ENCODE data around the gene VEZF1. TPM values are rescaled to one million over a fixed set of nuclear protein-coding genes. Genes with fewer than 3 reads are reported as not detected.

The VEZF1 gene, protein sequence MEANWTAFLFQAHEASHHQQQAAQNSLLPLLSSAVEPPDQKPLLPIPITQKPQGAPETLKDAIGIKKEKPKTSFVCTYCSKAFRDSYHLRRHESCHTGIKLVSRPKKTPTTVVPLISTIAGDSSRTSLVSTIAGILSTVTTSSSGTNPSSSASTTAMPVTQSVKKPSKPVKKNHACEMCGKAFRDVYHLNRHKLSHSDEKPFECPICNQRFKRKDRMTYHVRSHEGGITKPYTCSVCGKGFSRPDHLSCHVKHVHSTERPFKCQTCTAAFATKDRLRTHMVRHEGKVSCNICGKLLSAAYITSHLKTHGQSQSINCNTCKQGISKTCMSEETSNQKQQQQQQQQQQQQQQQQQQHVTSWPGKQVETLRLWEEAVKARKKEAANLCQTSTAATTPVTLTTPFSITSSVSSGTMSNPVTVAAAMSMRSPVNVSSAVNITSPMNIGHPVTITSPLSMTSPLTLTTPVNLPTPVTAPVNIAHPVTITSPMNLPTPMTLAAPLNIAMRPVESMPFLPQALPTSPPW
- polyA plus RNA-seq (ENCODE audit: low read depth in 6 of 6) = 10 to 100 TPM; 39.6 to 58.2 (median 50.6) TPM

DNA sequence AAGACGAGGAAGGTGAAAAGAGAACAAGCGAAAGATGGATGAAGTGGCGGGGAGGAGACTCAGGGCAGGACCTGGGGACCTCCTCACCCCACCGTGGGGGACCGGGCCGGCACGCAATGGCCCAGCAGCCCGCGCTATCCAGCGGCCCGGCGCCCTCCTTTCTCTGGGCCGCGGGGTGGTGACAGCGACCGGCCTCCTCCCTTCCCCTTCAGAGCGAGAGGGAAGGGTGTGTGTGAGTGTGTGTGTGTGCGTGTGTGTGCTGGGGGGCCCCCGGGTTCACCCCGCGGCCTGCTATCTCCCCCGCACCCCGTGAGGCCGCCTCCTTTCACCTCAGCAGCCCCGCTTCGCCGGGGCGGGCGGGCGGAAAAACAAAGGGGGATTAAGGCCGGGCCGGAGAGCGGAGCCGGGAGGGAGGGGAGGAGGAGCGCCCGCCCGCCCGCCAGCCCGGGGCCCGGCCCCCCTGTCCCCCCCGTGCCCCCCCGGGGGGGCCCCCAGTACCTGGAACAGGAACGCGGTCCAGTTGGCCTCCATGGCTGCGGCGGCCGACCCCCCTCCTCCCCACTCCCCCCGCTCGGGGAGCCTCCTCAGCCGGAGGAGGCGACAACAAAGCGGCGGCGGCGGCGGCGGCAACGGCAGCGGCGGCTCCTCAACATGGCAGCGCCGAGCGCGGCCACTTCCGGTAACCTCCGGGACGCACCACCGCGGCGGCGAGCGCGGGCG is at the start of gene VEZF1:
Gene VEZF1, minus strand, starts transcription at position 674 of the 720 bp plus-strand sequence. Its CDS starts 143 bp downstream, at position 531.
- Mint-ChIP-seq H3K36me3 (peaks cover 0 to under 1% of the 10 kb centered on the region in 2 donors), H3K4me3 (peak within 1 kb of the TSS; percentile 90 to 98 (median 95)), H3K9me3 (no peaks in the 10 kb centered on the region), H3K27me3 (no peaks in the 10 kb centered on the region), H3K27ac (peak within 1 kb of the TSS; percentile 93 to 98 (median 96)), H3K4me1 (peaks cover 44 to 56% (median 54%) of the 10 kb centered on the region in 3 donors)
- DNase-seq (peak; percentile 76), ATAC-seq (ENCODE audit: low read depth in 2 of 2) (peak; percentile 75)

DNA sequence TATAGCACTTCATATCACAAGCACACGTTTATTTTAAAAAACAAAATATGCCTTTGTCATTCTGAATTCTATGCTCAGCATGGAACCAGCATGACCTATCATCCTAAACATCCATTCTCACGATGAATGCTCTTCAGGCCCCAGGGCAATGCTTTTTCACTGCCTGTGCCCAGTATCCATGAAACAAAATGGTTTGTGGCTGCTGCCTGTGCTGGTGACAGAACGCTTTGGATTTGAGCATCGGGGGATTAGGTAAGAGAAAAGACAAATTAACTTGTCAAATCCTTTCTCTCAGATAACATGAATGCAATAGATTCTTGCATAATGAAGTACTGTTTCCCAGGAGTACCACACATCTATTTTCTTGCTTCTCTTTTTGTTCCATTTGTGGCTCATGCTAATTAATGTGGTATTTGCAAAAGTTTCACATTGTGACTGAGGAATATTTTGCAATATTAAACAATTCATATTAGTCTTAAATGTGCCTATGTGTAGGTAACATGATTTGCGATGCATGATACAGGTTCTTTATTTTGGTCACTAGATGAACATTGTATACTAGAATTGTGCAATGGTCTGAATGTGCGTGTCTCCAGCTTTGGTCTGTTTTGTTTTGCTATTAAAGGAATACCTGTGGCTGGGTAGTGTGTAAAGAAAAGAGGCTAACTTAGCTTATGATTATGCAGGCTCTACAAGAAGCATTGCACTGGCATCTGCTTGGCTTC is 44.8 kb upstream of the VEZF1 start:
- Mint-ChIP-seq H3K4me1 (no peaks in the 10 kb centered on the region), H3K36me3 (peaks cover 0 to 2% of the 10 kb centered on the region in 2 donors), H3K27me3 (peaks cover 20 to 28% (median 22%) of the 10 kb centered on the region in 3 donors), H3K9me3 (peaks cover 0 to 1% (median 0%) of the 10 kb centered on the region in 7 donors), H3K4me3 (no peak overlapping the region), H3K27ac (no peak overlapping the region)
- DNase-seq (no peak), ATAC-seq (ENCODE audit: low read depth in 2 of 2) (no peak)

DNA sequence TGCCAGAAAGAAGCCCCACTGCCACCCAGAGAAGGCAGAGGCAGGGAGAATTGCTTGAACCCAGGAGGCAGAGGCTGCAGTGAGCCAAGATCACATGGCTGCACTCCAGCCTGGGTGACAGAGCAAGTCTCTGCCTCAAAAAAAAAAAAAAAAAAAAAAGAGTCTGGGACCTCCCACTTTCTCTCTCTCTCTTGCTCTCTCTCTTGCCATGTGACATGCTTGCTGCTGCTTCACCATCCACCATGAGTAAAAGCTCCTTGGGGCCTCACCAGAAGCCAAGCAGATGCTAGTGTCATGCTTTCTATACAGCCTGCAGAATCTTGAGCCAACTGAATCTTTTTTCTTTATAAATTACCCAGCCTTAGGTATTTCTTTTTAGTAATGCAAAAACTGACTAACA is 40.5 kb upstream of the VEZF1 start:
- Mint-ChIP-seq H3K4me3 (no peak overlapping the region), H3K4me1 (no peaks in the 10 kb centered on the region), H3K27ac (no peak overlapping the region), H3K9me3 (peaks cover 0 to 2% (median 0%) of the 10 kb centered on the region in 7 donors), H3K27me3 (peaks cover 39 to 47% (median 47%) of the 10 kb centered on the region in 3 donors), H3K36me3 (peaks cover 0 to 7% of the 10 kb centered on the region in 2 donors)
- ATAC-seq (ENCODE audit: low read depth in 2 of 2) (no peak), DNase-seq (no peak)

DNA sequence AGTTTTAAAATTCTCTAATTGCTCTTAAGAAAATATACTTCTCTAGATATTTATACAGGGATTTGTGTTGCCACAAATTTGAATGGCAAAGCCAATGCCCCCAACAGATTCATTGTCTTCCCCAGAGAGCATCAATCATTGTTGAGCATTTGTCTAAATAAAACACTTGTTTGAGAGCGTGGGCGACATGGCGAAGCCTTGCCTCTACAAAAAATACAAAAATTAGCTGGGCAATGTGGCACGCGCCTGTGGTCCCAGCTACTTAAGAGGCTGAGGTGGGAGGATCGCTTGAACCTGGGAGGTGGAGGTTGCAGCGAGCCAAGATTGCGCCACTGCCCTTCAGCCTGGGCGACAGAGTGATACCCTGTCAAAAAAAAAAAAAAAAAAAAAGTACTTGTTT is 32.3 kb upstream of the VEZF1 start:
- ATAC-seq (ENCODE audit: low read depth in 2 of 2) (no peak), DNase-seq (no peak)
- no peaks in the 10 kb centered on the region for H3K36me3 Mint-ChIP-seq
- peaks cover 0 to 2% (median 0%) of the 10 kb centered on the region in 7 donors for H3K9me3 Mint-ChIP-seq
- H3K4me1 Mint-ChIP-seq = no peaks in the 10 kb centered on the region
- no peak overlapping the region for H3K27ac Mint-ChIP-seq
- no peak overlapping the region for H3K4me3 Mint-ChIP-seq
- peaks cover 15 to 27% (median 27%) of the 10 kb centered on the region in 3 donors for H3K27me3 Mint-ChIP-seq

DNA sequence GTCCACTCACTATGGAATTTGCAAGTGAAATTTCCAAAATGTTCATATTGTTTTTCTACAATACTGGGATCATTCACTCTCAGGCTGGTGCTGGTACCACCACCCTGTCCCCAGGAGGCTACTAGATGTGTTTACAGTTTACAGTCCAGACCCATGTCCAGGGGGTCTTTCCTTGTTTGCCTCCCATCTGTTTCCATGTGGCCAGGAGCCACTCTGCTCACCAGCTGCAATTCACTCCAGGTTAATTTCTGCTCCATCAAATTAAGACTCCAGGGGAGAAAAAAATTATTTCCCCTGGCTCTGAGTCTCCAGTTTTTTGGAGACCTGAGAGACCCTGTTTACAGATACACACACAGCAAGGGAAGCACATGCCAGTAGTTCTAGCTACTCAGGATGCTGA is 31.5 kb upstream of the VEZF1 start:
- Mint-ChIP-seq H3K27me3 (peaks cover 7 to 20% (median 18%) of the 10 kb centered on the region in 3 donors), H3K9me3 (no peaks in the 10 kb centered on the region), H3K4me3 (no peak overlapping the region), H3K36me3 (no peaks in the 10 kb centered on the region), H3K4me1 (no peaks in the 10 kb centered on the region), H3K27ac (no peak overlapping the region)
- no peak for DNase-seq
- ATAC-seq (ENCODE audit: low read depth in 2 of 2) = no peak

DNA sequence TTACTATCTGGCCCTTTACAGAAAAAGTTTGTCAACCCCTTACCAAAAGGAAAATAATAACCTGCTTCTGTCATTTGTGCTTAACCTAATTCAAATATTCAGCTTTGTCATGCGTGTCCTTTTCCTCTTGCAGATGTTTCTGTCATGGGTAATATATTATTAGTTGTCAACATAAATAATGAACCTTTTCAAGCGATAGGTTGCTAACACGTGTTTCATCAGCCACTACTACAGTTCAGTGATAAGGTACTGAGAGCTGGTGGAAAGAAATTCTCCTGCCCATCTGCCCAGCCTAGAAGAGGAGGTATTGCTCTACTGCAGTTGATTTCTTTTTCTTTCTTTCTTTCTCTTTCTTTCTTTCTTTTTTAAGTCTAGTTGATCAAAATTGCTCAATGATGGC is 31.0 kb upstream of the VEZF1 start:
- H3K27me3 Mint-ChIP-seq = peaks cover 5 to 20% (median 14%) of the 10 kb centered on the region in 3 donors

DNA sequence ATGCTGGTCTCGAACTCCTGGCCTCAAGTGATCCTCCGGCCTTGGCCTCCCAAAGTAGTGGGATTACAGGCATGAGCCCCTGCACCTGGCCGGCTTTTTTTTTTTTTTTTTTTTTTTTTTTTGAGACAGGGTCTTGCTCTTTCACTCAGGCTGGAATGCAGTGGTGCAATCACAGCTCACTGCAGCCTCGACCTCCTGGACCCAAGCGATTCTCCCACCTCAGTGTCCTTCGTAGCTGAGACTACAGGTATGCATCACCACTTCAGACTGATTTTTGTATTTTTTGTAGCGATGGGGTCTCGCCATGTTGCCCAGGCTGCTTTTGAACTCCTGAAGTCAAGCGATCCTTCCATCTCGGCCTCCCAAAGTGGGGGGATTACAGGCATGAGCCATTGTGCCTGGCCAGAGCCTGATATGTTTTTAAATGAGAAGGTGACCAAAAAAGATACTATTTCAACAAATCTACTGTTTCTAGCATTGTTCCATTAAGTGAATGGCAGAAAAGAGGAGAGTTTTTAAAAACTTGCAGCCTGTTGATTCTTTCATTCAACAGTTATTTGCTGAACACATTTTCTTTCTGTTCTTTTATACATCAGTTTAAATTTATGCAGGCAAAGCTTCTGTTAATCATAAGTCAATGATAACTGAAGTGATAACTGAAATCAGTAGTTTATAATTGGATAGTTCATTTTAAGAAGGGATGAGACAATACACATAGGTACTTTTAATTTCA is 22.2 kb upstream of the VEZF1 start:
- H3K4me3 Mint-ChIP-seq = peak overlapping the region in 1 of 8 donors; percentile 41
- peaks cover 10 to 28% (median 20%) of the 10 kb centered on the region in 3 donors for H3K4me1 Mint-ChIP-seq
- H3K9me3 Mint-ChIP-seq = no peaks in the 10 kb centered on the region
- DNase-seq (no peak), ATAC-seq (ENCODE audit: low read depth in 2 of 2) (no peak)
- peaks cover 0 to 3% (median 0%) of the 10 kb centered on the region in 3 donors for H3K27me3 Mint-ChIP-seq
- H3K36me3 Mint-ChIP-seq = peaks cover 3 to 5% of the 10 kb centered on the region in 2 donors
- H3K27ac Mint-ChIP-seq = no peak overlapping the region

More for the DNA sequence above, 31.0 kb upstream of the VEZF1 start:
- H3K27ac Mint-ChIP-seq = peak overlapping the region in 1 of 6 donors; percentile 63
- H3K4me3 Mint-ChIP-seq = no peak overlapping the region
- H3K36me3 Mint-ChIP-seq = no peaks in the 10 kb centered on the region
- H3K4me1 Mint-ChIP-seq = no peaks in the 10 kb centered on the region
- DNase-seq (no peak), ATAC-seq (ENCODE audit: low read depth in 2 of 2) (no peak)
- H3K9me3 Mint-ChIP-seq = no peaks in the 10 kb centered on the region

DNA sequence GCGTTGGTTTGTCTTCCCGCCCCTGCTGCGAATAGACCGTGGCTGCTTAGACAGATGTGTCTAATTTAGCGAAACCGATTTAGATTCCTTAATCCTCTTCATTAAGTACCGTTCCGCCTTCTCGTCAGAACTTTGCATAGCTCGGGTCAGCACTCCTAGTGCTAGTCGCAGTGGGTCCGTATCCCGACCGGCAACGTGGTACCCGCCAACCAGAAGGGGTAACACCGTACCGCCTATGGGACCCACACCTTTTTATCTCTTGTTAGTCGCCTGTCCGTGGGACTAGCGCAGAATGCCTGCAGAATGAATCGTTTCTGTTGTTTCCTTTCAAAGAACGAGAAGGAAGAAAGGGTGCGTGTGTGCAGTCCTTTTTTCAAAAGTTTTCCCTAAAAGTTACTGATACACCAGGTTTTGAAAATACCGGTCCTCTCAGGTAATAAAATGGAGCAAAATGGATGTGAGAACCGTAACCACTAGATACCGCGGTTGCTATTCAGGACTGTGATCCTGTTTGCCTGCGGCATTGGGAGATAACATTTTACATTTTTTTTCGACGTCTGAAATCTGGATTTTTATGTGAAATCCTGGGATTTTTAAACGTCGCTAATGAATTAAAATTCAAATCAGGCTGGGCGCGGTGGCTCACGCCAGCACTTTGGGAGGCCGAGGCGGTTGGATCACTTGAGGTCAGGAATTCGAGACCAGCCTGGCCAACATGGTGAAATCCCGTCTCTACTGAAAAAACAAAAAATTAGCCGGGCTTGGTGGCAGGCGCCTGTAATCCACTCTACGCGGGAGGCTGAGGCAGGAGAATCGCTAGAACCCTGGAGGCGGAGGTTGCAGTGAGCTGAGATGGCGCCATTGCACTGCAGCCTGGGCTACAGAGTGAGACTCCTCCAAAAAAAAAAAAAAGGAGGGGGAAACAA is 20.0 kb upstream of the VEZF1 start:
- ATAC-seq (ENCODE audit: low read depth in 2 of 2) = no peak
- H3K27ac Mint-ChIP-seq = peak overlapping the region; percentile 95 to 99 (median 99)
- H3K27me3 Mint-ChIP-seq = no peaks in the 10 kb centered on the region
- no peak for DNase-seq
- H3K9me3 Mint-ChIP-seq = no peaks in the 10 kb centered on the region
- H3K36me3 Mint-ChIP-seq = peaks cover 10 to 14% of the 10 kb centered on the region in 2 donors
- H3K4me1 Mint-ChIP-seq = peaks cover 21 to 46% (median 37%) of the 10 kb centered on the region in 3 donors
- H3K4me3 Mint-ChIP-seq = peak overlapping the region; percentile 88 to 100 (median 100)

DNA sequence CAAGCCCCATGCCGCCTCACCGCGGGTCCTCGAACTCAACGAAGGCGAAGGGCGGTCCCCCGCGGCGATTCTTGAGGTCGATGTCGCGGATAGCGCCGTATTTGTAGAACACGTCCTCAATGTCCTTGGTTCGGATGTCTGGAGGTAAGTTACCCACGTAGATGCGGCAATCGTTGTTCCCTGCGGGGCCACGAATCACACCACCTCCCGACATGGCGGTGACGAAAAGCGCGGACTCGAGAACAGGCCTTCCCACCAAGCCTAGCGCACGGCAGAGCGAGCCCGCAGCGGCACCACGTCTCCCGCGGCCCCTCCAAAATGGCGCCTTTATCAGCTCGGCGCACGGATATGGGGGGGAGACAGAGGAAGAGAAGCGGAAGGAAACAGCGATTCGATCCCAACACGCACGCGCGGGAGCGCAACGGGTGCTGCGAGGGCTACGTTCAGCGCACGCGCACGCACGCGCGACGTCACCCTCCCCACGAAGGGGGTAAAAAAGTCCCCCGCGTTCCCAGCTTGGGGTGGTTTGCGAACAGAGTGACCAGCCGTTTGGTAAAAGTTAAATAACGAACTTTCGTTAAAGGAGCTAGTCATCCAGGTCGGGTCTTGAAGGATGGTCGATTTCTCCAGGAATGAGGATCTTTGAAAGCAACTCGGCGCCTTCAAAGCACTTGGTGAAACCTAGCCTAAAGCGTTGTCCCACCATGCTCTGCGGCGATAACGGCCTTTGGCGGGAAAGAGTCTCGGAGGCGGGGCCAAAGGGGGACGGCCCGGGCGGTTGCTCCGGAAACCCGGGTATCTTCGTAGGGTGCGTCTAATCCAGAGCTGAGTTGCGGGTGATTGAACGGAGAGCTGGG is 19.1 kb upstream of the VEZF1 start, which contains the start of gene SRSF1:
Gene SRSF1, minus strand, starts transcription at position 323 of the 857 bp plus-strand sequence. Its CDS starts 109 bp downstream, at position 214.
- peaks cover 25 to 52% (median 42%) of the 10 kb centered on the region in 3 donors for H3K4me1 Mint-ChIP-seq
- H3K9me3 Mint-ChIP-seq = no peaks in the 10 kb centered on the region
- ATAC-seq (ENCODE audit: low read depth in 2 of 2) (peak; percentile 86), DNase-seq (peak; percentile 98)
- H3K27ac Mint-ChIP-seq = peak within 1 kb of the TSS; percentile 95 to 99 (median 99)
- peak within 1 kb of the TSS; percentile 88 to 100 (median 100) for H3K4me3 Mint-ChIP-seq
- H3K36me3 Mint-ChIP-seq = peaks cover 15 to 21% of the 10 kb centered on the region in 2 donors
- H3K27me3 Mint-ChIP-seq = no peaks in the 10 kb centered on the region

DNA sequence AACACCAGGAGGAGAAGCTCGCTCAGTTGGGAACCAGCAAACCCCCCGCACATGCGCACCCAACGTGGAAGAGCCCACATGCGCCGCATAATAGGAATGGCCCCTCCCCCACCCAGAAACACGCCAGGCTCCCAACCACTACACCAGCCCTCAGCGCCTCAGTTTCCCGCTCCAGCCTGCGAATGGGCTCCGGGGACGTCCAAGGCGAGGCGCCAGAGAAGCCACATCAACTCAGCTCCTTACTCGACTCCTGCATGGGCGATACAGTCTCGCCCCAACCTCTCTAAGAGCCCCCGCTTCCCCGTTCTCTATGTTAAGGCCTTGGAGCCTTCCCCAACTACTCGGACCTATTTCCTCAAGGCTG is 18.5 kb upstream of the VEZF1 start:
- Mint-ChIP-seq H3K9me3 (no peaks in the 10 kb centered on the region), H3K36me3 (peaks cover 17 to 22% of the 10 kb centered on the region in 2 donors), H3K4me1 (peaks cover 27 to 52% (median 44%) of the 10 kb centered on the region in 3 donors), H3K27me3 (no peaks in the 10 kb centered on the region), H3K4me3 (peak overlapping the region; percentile 88 to 100 (median 100)), H3K27ac (peak overlapping the region; percentile 95 to 99 (median 99))
- DNase-seq (peak; percentile 36), ATAC-seq (ENCODE audit: low read depth in 2 of 2) (peak; percentile 2 to 4)
